HK-2 (cell line): ENCODE data around the gene PRRT4.
A peak's percentile ranks its signal among the peaks of the same experiment; 100 is the strongest.

ENCODE experiments used
- DNase-seq: peaks from one replicate; pipeline ENCODE4 v3.0.0-alpha.2; 2018; ENCODE audit not compliant: unreplicated experiment

Gene PRRT4

DNA sequence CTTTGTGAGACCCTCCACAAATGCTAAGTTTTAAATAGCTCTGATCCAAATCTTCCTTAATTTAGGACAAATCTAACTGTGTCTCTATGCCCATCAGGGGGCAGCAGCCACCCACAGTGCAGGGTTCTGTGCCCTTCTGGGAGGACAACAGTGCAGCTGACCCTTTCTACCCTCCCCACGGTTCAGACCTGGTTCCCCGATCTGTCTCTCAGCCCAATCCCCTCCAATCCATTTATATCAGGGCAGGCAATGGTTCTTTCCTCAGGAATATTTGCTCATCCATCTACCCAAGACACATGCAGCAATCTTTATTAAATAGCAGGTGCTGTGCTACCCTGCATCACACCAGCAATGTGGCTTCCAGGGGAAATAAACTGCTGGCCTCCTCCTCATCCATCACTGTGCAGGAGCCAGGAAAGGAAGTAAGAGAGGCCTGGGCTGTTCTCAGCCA lies 13.8 kb downstream of the PRRT4 start:
- DNase-seq, result peak; percentile 51

DNA sequence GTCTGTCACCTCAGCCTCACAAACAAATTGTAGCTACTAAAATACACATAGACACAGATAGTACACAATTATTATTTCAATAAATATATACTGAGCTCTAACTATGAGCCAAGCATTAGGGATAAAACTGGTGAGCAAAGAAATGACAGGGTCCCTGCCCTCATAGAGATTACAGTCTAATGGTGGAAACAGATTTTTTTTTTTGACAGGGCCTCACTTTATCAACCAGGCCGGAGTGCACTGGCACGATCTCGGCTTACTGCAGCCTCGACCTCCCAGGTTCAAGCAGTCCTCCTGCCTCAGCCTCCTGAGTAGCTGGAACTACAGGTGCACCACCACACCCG lies 17.1 kb downstream of the PRRT4 start:
- DNase-seq, result no peak

DNA sequence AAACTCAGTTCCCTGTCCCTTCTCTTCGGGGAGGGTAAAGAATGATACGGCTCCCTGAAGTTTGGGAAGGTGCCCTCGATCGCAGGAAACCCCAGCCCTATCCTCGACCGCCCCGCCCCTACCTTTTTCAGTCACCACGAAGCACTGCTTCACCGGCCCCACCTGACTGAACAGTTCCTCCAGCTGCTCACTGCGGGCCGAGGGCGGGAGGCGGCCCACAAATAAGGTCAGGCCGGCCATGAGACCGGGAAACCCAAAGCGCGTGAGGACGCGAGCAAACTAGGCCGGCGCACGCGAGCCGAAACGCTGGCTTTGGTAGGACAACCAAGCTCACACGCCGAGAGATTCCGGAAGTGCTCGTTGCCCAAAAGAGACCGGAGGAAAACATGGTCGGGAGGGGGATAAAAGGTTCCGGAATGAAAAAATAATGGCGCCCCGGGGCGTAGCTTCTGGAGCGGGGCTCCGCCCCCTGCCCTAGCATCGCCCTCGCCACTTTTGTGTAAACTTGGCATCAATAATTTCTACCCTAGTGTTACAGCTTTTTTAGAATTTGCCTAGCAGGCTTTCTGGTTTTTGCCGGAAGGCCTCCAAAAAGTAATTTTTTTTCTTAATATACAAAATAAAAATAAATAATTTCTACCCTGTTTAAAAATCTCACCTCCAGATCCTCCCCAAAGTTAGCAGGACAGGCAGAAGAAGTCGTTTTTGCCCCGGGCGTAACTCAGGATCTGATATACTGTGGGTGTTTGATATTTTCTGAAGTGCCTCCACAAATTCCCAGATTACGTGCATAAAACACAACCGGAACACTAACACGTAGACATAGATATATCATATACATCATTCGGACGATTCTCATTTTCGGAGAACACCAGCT lies 17.7 kb downstream of the PRRT4 start, which contains the start of gene RBM28:
RBM28 (minus strand) TSS at position 355 of the 877 bp plus-strand sequence; CDS start at position 240, 115 bp downstream.
- peak; percentile 88 for DNase-seq

DNA sequence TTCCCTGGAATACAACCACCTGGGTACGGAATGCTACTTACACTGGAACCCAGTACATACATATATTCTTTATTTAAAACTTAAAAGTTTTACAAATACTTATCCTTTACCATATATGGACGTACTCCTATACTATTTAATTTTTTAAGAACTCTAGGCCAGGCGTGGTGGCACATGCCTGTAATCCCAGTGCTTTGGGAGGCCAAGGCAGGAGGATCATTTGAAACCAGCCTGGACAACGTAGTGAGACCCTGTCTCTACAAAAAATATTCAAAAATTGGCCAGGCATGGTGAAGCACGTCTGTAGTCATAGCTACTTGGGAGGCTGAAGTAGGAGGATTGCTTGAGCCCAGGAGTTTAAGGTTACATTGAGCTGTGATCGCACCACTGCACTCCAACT lies 19.8 kb downstream of the PRRT4 start:
- no peak for DNase-seq

DNA sequence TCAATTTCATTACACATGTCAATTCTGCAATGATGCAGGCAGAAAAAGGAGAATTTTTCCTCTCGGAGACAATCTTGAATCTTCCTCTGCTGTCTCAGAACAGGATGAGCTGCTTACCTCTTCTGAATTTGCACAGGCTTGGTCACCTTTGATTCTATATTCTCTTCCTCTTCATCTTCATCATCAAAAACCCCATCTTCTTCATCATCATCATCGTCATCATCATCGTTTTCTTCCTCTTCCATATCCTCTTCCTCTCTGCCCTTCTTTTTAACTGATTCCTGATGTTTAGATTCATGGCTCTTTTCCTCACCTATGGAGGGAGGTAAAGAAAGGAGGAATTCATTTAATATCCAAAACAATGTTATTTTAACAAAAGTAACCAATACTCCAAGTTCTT lies 25.8 kb downstream of the PRRT4 start:
- DNase-seq, result no peak

DNA sequence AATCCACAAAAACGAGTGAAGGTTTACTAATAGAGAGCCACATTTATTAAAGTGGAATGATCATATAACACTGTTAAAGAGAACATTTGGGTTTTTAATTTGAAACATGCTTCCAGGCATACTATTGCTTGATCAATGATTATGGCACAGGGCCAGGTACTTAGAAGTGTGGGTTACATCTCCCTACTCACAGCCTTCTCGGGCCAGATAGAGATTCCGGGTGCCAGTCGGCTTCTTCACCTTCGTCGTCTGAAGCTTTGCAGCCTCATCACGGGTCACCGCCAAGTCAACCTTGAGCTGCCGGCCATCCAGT lies 37.2 kb downstream of the PRRT4 start:
- no peak for DNase-seq

DNA sequence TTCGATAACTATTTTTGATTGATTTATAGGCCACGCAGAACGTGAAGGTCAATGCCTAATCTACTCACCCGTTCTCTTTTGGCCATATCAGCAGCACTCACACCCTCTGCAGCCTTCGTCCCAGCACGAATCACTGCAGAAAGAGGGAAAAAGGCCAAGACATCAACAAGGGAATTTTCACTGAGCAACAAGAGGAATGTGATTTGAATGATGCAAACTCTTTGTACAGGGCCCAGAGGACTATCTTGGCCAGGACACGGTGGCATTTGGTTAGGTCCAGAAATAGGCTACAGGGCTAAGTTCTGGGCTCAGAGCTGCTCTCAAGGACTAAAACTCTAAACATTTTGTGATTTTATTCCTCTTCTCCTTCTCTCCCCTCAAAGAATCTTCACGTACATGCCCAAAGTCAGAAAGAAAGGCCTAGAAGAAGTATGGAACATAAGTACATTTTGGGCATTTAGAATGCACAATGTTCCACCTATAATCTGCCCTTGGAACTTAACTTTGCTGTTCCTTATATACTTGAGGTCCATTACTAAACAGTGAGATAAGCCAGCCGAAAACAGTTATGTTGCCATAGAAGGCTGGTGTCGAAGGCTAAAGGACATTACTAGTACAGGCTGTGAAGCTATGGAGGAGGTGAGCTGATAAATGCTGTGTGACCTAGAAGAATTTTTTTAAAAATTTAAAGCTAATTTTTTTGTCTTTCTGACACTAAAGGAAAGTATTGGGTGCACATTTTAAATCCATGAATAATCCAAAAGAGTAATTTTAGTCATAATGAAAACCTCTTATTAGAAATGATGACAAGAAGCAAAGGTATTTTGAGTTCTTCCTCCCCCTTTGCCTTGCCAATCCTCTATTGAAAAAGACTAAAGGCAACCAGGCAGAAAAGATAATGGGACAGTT lies 37.8 kb downstream of the PRRT4 start:
- no peak for DNase-seq

DNA sequence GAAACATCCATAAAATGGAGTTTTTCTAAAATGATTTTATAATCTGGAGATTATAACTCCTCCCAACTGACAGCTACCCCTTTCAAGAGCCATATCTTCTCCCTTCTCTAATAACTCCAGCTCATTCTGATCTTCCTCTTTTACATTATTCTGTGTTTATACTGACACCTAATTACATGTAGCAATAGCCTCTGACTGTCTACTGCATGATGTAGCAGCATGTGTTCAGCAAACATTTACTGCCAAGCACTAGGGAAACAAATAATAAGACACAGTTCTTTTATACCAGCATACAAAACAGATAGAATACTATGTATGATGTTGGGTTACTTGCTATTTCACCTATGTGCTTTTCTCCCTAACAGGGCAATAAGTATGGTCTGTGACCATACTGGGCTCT lies 38.5 kb downstream of the PRRT4 start:
- DNase-seq, result no peak

DNA sequence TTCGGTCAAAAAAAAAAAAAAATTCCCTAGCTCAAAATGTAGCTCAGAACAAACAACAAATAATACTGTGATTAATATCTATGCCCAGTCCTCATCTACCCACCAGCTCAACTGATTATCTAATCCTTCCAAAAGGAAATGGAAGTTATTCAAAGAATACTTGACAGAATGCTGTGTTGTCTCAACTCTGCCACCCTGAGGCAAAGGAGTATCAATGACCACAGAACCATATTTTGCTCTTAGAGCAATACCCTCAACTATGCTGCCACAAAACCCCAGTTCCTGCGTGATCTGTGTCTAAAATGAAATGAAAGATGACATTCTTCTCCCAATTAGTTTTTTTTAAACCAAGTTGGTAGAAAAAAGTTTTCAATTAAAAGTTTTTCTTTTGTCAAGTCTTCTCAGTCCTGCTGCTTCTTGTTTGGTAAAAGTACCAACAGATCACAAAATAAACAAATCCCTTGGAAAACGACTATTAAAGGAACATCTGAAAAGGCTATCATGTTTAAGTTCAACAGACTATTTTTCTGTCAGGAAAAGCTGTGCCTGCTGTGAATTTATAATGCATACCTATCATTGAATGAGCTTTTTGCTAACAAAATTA lies 39.3 kb downstream of the PRRT4 start:
- DNase-seq, result no peak

DNA sequence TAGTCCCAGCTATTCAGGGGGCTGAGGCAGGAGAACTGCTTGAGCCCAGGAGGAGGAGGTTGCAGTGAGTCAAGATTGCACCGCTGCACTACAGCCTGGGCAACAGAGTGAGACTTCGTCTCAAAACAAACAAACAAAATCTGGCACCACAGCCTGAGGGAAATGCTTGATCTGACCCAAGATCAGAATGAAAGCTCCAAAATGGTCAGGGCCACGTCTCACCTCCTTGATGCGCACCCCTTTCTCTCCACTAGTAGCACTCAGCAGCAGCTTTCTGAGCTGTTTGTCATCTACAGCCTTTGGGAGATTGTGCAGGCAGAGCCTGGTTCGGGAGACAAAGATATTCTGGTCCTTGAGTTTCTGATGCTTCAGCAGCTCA lies 40.5 kb downstream of the PRRT4 start:
- DNase-seq, result no peak

DNA sequence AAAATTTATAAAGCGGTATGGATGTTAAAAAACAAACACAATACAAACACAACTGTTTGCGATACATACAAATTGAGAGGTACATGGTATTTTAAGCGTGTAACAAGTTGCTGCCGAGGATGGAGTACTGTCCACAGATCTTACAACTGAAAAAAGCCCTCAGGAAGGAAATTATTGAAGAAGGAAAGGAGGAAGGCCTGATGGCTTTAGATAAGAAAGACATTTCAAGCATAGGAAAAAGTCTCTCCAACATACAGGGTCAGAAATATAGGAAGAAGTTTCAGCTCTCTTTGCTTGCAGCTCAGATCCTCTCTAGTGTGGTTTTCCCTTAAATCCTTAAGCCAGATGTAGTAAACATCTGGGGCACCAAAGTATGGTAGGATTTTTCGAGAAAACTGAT lies 42.8 kb downstream of the PRRT4 start:
- no peak for DNase-seq

DNA sequence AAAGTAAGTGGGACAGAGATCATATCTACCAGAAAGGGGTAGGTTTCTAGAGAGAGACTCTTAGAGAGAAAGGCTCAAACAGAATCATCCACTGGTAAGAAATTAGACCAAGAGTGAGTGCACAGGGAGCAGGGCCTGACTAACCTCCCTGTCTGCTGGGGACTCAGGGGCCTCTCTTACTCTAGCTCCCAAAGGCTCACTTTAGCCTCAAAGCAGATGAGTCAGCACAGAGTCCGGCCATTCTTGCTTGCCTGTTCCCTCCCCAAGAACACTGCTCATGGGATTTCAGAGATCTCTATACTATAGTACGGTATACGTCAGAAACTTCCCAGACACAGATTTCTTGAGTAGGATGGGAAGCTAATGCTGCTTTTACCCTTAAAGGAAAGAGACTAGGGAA lies 50.5 kb downstream of the PRRT4 start:
- peak; percentile 45 for DNase-seq

DNA sequence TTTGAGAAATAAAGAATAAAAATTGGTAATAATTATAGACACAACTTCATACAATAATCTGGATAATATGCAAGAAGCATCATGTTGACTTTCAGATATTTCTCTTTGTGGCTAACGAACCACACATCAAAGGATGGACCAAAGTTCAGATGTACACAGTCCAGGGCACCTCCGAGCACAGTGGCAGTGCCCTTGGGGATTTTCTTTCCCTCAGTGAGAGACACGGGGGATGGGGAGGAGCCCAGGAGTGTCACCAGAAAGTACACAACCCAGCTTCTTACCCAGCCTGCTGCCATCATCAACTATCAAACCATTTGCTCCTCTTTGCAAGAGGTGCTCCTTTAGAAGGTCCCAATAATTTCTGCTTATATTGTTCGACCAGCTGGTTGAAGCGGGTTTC lies 51.0 kb downstream of the PRRT4 start:
- no peak for DNase-seq

DNA sequence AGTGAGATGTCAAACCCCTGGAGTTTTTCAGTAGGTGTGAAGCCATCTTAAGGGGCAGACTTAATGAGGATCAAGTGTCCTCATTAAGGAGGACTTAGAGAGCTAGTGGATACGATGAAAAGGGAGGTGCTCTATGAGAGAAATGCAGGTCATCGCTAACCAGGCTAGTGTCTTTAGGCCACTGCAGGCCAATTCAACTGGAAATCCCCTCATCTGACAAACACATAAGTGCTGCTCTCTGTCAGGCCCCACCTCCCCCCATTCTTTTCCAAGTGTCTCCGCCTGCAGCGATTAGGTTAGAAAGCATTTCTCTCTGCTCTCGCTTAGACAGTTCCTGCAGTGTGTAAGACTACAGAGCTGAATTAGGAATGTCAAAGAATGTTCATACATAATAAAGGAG lies 51.5 kb downstream of the PRRT4 start:
- DNase-seq, result no peak

DNA sequence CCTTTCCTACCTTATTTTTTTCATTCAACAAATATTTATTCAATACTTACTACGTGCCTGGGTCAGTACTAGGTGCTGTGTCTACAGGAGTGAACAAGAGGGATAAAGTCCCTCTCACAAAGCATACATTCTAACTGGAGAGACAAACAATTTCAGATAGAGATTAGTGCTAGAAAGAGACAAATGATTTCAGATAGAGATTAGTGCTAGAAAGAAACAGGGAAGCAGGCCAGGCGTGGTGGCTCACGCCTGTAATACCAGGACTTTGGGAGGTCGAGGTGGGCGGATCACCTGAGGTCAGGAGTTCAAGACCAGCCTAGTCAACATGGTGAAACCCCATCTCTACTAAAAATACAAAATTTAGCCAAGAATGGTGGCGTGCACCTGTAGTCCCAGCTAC lies 52.4 kb downstream of the PRRT4 start:
- no peak for DNase-seq

DNA sequence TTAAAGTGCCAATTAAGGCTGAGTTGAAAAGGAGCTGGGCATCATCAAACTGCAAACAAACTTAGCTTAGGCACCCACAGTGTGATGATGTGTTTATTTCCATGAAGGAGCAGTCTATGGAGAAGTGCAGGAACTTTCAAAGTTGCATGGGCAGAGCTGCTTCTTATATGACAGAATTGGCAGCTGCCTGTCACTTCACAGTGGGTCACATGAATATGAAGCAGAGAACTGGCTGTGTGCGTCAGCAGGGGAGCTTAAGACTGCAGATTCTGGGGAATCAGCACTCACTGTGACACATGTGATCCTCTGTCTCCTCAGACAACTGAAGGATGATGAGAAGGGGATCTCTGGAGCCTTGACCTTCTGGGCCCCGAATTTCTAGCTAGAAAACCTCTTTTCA lies 54.4 kb downstream of the PRRT4 start:
- no peak for DNase-seq

DNA sequence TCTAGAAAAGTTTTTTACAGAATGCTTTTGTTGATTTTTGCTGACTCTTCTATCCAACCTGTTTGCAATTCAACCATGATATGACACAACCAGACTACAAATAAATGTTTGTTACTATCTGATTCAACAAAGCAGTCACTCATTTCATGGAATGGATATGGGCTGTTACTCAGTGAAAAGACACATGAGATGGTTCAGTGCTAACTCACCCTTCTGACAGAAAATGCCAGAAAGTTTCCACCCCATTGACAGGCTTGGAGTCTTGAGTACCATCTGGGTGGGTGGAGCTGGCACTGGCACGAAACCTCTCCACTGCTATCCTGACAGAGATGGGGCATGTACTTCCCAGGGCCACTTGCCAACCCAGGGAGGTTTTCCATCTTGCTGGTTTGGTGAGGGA lies 57.3 kb downstream of the PRRT4 start:
- DNase-seq, result no peak

DNA sequence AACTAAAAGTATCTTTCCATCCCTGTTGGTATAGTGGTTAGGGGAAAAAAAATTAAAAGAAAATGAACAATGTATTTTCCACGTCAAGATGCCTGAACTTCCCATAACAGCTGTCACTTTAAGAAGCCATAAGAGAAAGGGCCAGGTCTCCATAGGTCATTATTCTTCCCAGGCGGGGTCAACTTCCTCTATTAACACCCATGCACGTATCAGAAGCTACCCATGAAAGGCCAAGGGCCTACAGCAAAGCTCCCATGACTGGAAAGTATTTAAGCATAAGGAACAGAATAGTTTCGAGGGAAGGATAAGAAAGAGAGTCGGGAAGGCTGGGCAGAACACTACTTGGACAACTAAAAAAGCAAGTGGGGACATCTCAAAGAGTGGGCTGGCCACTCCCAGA lies 57.8 kb downstream of the PRRT4 start:
- no peak for DNase-seq

DNA sequence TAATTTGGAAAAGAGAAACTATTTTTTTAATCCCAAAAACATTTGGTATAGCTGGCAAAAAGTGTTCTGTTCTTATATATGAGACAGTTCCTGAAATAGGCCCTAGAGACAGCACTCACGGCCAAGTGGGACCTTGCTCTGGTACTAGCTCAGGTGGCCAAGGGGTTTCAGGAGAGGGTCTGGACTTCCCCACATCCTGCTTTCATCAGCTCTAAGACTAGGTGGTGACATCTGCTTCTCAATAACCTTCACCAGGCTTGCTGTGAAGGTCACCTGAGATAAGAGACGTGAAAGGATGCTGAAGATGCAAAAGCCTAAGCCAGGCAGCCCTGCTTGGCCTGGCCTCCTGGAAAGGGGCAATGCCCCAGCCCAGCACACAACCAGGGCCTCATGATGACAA lies 58.4 kb downstream of the PRRT4 start:
- no peak for DNase-seq

DNA sequence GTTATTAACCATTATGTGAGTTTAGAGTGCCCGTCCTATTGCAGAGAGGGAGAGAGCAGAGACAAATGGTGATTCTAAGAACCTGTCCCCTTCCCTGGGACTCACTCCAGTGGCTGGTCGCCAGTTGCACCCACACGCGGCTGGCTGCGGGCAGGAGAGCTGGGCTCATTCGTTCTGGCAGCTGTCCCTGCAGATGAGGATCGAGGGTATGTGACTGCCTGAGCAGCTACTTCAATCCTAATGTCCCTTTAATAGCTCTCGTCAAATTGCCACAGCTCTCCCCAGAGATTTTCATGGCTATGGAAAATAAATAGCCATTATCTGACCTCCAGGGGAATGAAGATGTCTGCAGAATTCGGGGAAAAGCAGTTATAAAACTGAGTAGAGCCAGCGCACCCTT lies 59.4 kb downstream of the PRRT4 start:
- no peak for DNase-seq
